Measurements from ENCODE around the gene BMP8A.
A peak's percentile ranks its signal among the peaks of the same experiment; 100 is the strongest.
"Not testable (repeated sequence)": the region's sequence is repeated elsewhere in the genome, so short reads cannot be mapped to it uniquely, and the experiment has no call there.

The BMP8A gene

DNA sequence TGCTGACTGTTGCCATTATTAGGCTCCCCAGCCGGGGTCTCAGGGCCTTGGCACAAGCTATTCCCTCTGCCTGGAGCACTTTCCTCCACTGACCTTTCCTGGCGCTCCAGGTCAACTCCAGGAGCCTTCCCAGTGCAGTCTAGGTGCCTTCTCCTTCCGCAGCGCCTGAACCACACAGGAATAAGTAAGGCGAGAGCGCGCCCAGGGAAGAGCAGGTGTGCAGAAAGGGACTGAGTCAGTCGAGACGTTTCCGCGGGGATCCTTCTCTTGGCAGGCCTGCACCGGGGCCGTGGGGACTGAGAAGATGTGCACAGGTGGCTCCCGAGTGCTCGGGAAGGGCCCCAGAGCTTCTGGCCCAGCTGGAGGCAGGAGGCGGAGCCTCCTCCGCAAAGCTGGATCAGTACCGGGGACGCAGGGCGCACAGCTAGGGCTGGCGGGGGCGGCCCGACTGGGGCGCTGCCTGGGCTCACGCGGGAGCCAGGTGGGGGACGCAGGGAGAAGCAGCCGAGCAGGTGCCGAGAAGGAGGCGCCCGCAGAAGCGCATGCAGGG is 765 bp upstream of the BMP8A start:
- H3K4me1 Mint-ChIP-seq: peaks cover 3% of the 10 kb centered on the region
- no peaks in the 10 kb centered on the region for H3K9me3 Mint-ChIP-seq
- DNase-seq (ENCODE audit: low spot score in 2 of 2): no peak
- no peak overlapping the region for H3K27ac Mint-ChIP-seq
- peaks cover 2% of the 10 kb centered on the region for H3K36me3 Mint-ChIP-seq
- peak overlapping the region; percentile 73 for H3K4me3 Mint-ChIP-seq
- peak; percentile 25 for ATAC-seq (ENCODE audit: low read depth)
- peaks cover 5% of the 10 kb centered on the region for H3K27me3 Mint-ChIP-seq

DNA sequence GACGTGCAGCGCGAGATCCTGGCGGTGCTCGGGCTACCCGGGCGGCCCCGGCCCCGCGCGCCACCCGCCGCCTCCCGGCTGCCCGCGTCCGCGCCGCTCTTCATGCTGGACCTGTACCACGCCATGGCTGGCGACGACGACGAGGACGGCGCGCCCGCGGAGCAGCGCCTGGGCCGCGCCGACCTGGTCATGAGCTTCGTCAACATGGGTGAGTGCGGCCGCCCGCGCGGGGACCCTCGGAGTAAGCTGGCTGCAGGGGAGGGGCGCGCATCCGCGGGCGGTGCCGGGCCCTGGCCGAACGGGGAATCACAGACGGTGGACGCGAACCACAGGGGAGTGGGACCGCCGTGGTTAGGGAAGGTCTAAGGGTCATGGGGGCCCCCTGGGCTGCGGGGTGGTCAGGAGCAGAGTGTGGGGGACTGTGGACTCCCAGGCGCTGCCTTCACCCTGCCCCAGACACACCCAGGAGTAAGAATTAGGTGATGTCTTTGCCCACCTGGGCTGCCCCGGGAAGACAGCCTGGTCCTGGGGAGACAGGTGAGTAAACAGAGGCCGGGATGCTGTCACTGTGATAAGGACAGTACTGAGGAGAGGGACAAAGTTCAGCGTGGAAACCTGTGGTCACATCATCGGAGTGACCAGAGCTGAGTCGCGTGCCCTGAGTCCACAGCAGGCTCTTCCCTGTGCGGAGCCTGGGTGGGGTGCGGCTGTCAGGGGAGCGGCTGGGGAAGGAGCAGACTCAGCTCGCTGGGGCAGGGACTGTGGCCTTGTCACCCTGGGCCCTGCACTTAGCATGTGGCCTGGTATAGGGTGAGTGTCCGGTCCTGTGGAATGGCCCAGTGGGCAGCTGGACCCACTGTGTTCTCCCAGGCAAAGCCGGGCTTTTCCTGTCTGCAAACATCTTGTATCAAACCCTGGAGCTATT is 944 bp downstream of the BMP8A start:
- not testable (repeated sequence) for DNase-seq (ENCODE audit: low spot score in 2 of 2); H3K27me3 Mint-ChIP-seq; H3K9me3 Mint-ChIP-seq; H3K36me3 Mint-ChIP-seq; ATAC-seq (ENCODE audit: low read depth); H3K27ac Mint-ChIP-seq; H3K4me1 Mint-ChIP-seq
- peak overlapping the region; percentile 71 for H3K4me3 Mint-ChIP-seq

DNA sequence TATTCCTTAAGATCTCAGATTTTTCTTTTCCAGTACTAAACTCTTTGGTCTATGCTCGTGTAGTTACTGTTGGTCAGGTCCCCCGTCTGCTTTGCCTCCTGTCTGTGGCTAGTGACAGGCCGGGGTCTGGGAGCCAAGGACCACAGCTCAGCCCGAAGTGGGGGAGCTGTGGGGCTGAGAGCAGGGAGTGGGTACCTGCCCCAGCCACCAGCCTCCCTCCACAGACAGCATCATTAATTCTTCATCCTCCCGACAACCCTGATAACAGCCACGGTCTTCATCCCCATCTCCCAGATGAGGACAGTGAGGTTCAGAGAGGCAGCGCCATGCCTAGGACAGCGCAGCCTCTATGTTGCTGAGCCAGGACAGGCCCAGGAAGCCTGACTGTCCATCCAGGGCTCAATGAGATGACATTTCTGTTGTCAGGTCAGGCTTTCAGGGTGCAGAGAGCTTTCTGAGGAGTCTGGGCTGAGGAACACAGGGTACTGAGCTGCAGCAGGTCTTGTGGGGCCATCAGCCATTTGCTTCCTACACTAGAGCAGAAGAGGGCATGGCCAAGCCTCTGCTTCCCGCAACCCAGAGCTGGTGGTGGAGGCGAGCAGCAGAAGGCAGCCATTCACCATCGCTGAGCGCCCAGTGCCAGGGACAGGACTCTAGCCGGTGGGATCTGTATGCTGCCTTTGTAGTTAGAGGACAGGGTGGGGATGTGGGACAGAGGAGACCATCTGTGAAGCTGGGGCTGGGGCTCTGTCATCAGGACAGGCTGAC is 1.8 kb downstream of the BMP8A start:
- H3K36me3 Mint-ChIP-seq: not testable (repeated sequence)

DNA sequence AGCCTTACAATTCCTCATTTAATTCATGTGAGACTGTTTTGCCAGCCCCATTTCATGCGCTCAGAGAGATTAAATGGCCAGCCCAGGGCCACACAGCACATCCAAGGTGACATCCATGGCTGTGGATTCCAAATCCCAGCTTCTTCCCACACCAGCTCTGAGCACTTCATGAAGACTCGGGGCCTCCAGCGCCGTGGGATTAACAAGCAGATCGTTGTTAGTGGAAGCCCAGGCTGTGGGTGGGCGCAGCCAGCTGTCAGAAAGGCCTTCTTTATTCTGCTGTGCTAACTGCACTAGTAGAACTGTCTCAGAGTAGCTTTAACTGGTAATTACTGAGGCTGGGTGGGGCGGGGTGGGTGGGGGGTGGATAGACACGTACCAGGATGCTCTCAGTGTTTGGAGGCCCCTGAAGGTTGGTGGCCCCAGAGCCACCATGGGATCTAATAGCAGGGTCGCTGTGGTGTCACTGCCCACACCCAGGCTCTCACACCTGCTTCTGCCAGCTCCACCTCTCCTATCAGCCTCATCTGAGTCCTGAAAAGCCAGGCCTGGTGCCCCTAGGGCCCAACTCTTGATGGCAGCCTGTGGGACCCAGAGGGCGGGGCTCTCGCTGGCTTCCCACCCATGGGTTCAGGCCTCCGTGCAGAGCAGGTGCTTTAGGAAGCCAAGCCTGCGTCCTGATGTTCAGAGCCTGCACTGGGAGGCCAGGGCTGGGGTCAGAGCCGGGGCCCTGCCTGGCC is 3.4 kb downstream of the BMP8A start:
- DNase-seq (ENCODE audit: low spot score in 2 of 2) (no peak), ATAC-seq (ENCODE audit: low read depth) (no peak)
- Mint-ChIP-seq H3K27me3 (peaks cover 5% of the 10 kb centered on the region), H3K36me3 (no peaks in the 10 kb centered on the region), H3K4me1 (peaks cover 3% of the 10 kb centered on the region), H3K9me3 (no peaks in the 10 kb centered on the region), H3K27ac (no peak overlapping the region), H3K4me3 (no peak overlapping the region)

More for the DNA sequence above, 1.8 kb downstream of the BMP8A start:
- not testable (repeated sequence) for ATAC-seq (ENCODE audit: low read depth); DNase-seq (ENCODE audit: low spot score in 2 of 2); H3K9me3 Mint-ChIP-seq; H3K4me1 Mint-ChIP-seq; H3K27ac Mint-ChIP-seq; H3K27me3 Mint-ChIP-seq
- H3K4me3 Mint-ChIP-seq: peak overlapping the region; percentile 37

DNA sequence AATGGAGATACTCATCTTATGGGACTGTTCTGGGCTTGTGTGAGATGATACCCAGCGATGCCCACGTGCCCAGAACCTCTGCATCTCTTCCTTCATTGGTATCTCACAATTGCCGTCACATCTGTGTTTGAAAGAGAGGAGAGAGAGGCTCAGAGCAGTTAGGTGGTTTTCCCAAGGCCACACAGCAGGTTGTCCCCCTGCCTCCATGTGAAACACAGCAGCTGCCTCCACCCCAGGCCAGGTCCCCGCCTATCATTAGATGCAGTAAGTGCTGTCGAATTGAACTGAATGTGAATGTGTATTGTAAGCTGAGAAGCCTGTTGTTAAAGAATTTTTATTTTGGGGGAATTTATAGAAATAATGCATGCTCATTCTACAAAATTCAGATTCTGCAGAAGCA is 5.1 kb downstream of the BMP8A start:
- not testable (repeated sequence) for H3K4me3 Mint-ChIP-seq; H3K36me3 Mint-ChIP-seq; H3K9me3 Mint-ChIP-seq; H3K27me3 Mint-ChIP-seq; ATAC-seq (ENCODE audit: low read depth); DNase-seq (ENCODE audit: low spot score in 2 of 2); H3K4me1 Mint-ChIP-seq; H3K27ac Mint-ChIP-seq

- Mint-ChIP-seq H3K9me3 (no peaks in the 10 kb centered on the region), H3K36me3 (no peaks in the 10 kb centered on the region), H3K4me1 (no peaks in the 10 kb centered on the region), H3K27me3 (peaks cover 5% of the 10 kb centered on the region), H3K27ac (no peak overlapping the region), H3K4me3 (no peak overlapping the region)
- DNase-seq (ENCODE audit: low spot score in 2 of 2) (no peak), ATAC-seq (ENCODE audit: low read depth) (no peak)
Measured at GRCh38 chr1:39497585-39497984, 6.1 kb downstream of the BMP8A start.

- H3K9me3 Mint-ChIP-seq; H3K27me3 Mint-ChIP-seq; DNase-seq (ENCODE audit: low spot score in 2 of 2); H3K4me1 Mint-ChIP-seq; ATAC-seq (ENCODE audit: low read depth); H3K4me3 Mint-ChIP-seq; H3K27ac Mint-ChIP-seq; H3K36me3 Mint-ChIP-seq: not testable (repeated sequence)
Measured at GRCh38 chr1:39498096-39498710, 6.8 kb downstream of the BMP8A start.

GRCh38 chr1:39498821-39499220 is 7.4 kb downstream of the BMP8A start:
- not testable (repeated sequence) for H3K4me1 Mint-ChIP-seq; H3K9me3 Mint-ChIP-seq; H3K27ac Mint-ChIP-seq; H3K27me3 Mint-ChIP-seq; DNase-seq (ENCODE audit: low spot score in 2 of 2); H3K36me3 Mint-ChIP-seq; ATAC-seq (ENCODE audit: low read depth); H3K4me3 Mint-ChIP-seq

DNA sequence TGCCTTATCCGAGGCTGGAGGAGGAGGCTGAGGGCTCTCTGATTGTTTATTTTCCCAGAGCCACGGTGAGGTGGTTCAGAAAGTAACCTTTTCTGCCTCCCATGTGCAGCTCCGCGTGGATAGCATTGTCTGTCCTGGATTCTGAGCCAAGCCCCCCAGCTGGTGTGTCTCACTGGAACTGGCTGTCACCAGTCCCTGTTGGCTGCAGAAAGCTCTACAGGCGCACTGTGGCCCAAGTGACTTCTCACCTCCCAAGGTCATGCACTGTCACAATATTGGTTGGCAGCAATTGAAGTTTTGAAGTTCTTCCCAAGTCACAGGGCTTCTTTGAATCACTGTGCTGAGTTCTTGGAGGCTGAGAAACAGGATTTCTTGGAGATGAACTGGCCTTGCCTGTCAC is 8.2 kb downstream of the BMP8A start:
- Mint-ChIP-seq H3K4me3 (no peak overlapping the region), H3K27ac (no peak overlapping the region), H3K27me3 (no peaks in the 10 kb centered on the region)

GRCh38 chr1:39500862-39501389 is 9.5 kb downstream of the BMP8A start:
- DNase-seq (ENCODE audit: low spot score in 2 of 2) (no peak), ATAC-seq (ENCODE audit: low read depth) (no peak)
- Mint-ChIP-seq H3K9me3 (no peaks in the 10 kb centered on the region), H3K27me3 (no peaks in the 10 kb centered on the region), H3K27ac (peak overlapping the region; percentile 61), H3K4me1 (no peaks in the 10 kb centered on the region), H3K4me3 (no peak overlapping the region), H3K36me3 (no peaks in the 10 kb centered on the region)

More for the DNA sequence above, 8.2 kb downstream of the BMP8A start:
- DNase-seq (ENCODE audit: low spot score in 2 of 2) (no peak), ATAC-seq (ENCODE audit: low read depth) (no peak)
- Mint-ChIP-seq H3K9me3 (no peaks in the 10 kb centered on the region), H3K4me1 (no peaks in the 10 kb centered on the region), H3K36me3 (no peaks in the 10 kb centered on the region)

DNA sequence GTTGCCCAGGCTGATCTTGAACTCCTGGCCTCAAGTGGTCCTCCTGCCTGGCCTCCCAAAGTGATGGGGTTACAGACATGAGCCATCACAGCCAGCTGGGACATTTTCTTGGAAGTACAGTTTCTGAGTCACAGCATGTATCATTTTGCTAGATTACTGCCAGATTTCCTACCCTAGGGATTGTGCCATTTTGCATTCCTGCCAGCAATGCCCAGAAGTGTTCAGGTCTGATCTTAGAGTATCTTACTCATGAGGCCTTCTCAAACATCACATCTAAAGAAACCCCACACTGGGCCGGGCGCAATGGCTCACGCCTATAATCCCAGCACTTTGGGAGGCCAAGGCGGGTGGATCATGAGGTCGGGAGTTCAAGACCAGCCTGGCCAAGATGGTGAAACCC is 10.2 kb downstream of the BMP8A start:
- H3K4me3 Mint-ChIP-seq: no peak overlapping the region
- H3K27ac Mint-ChIP-seq: peak overlapping the region; percentile 61
- H3K27me3 Mint-ChIP-seq: no peaks in the 10 kb centered on the region
- H3K4me1 Mint-ChIP-seq: no peaks in the 10 kb centered on the region
- ATAC-seq (ENCODE audit: low read depth) (no peak), DNase-seq (ENCODE audit: low spot score in 2 of 2) (no peak)
- H3K36me3 Mint-ChIP-seq: no peaks in the 10 kb centered on the region
- H3K9me3 Mint-ChIP-seq: no peaks in the 10 kb centered on the region

DNA sequence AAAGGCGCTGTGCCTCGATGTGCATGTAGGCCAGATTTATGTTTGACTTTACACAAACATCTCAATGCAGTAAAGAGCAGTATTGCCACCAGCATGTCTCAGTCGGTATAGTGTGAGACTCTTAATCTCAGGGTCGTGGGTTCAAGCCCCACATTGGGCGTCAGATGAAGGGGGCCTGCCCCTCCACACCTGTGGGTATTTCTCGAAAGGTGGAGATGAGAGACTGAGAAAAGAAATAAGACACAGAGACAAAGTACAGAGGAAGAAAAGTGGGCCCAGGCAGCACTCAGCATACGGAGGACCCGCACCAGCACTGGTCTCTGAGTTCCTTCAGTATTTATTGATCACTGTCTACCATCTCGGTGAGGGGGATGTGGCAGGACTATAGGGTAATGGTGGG is 13.0 kb downstream of the BMP8A start:
- H3K4me1 Mint-ChIP-seq; ATAC-seq (ENCODE audit: low read depth); H3K27ac Mint-ChIP-seq; H3K36me3 Mint-ChIP-seq; H3K9me3 Mint-ChIP-seq; H3K27me3 Mint-ChIP-seq; DNase-seq (ENCODE audit: low spot score in 2 of 2); H3K4me3 Mint-ChIP-seq: not testable (repeated sequence)

DNA sequence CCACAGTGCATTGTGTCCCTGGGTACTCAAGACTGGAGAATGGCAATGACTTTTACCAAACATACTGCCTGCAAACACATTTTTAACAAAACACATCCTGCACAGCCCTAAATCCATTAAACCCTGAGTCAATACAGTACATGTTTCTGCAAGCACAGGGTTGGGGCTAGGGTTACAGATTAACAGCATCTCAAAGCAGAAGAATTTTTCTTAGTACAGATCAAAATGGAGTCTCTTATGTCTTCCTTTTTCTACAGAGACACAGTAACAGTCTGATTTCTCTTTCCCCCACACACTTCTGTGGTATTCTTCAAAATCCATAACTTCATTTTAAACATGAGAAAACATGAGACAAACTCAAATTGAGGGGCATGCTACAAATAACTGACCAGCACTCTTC is 13.9 kb downstream of the BMP8A start:
- Mint-ChIP-seq H3K27me3 (no peaks in the 10 kb centered on the region), H3K4me3 (no peak overlapping the region), H3K9me3 (no peaks in the 10 kb centered on the region), H3K36me3 (no peaks in the 10 kb centered on the region), H3K27ac (no peak overlapping the region), H3K4me1 (peaks cover 8% of the 10 kb centered on the region)
- DNase-seq (ENCODE audit: low spot score in 2 of 2) (no peak), ATAC-seq (ENCODE audit: low read depth) (no peak)
